Dermis microvascular lymphatic vessel endothelial cell (primary cell): Measurements from ENCODE around the gene FHL3. TPM values are rescaled to one million over a fixed set of nuclear protein-coding genes. Genes with fewer than 3 reads are reported as not detected.

Experiments used
- DNase-seq, 2 donors: peaks; one replicate each; pipeline versions ENCODE4 v3.0.0 to v3.0.0-alpha.2; 2010; ENCODE audit warnings: low read depth in 2 of 2
- total RNA-seq: library from RNA; depleted of rRNA; stranded (reverse); fragments of >200 nt; gene quantifications from 2 replicates; pipeline ENCODE4 v1.2.1, GENCODE V29; 2014

FHL3 gene, protein sequence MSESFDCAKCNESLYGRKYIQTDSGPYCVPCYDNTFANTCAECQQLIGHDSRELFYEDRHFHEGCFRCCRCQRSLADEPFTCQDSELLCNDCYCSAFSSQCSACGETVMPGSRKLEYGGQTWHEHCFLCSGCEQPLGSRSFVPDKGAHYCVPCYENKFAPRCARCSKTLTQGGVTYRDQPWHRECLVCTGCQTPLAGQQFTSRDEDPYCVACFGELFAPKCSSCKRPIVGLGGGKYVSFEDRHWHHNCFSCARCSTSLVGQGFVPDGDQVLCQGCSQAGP
- 10.9 and 18.1 TPM in 2 replicates for total RNA-seq

DNA sequence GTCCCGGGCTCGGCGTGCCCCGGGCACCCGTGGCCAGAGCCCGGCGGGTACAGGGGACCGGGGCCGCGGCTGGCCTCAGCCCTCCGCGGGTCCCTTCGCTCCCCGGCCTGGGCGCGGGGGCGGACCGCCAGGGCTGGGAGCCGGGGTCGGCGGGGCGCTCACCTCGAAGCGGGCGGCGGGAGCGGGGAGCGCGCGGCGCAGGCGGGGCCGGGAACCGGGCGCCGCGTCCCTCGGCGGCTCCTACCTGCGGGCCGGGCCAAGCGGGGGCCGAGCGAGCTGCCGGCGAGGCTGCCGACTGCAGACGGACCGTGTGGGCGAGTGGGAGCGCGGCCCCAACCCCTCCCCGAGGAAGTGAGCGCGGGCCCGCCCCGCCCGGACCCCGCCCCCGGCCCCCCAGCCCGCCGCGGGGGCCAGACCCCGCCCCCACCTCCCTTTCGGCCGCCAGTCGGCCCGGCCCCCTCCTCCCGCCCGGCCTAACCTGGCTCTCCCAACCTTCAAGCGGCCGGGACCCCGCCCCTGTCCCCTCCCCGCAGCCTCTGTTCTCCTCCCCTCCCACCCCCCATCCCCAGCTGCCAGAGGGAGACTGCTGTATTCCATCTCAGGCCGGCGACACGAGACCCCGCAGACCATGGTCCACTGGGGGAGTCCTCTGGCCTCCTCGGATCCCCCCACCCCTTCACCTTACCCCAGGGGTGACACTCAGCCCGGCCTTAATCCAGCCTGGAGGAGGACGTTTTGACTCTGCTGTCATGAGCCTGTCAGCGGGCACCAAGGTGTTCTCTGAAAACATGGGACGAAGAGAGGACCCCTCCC lies at the start of gene FHL3:
TSS of gene FHL3 (minus strand) at position 320 of the 813 bp plus-strand sequence. CDS start 6,102 bp downstream, outside the sequence.
- DNase-seq: peak in 1 of 2 donors; percentile 66

- DNase-seq: no peak
Measured at GRCh38 chr1:38053416-38054091, 48.2 kb upstream of the FHL3 start.

GRCh38 chr1:38052750-38053415 lies 47.6 kb upstream of the FHL3 start:
- no peak for DNase-seq

DNA sequence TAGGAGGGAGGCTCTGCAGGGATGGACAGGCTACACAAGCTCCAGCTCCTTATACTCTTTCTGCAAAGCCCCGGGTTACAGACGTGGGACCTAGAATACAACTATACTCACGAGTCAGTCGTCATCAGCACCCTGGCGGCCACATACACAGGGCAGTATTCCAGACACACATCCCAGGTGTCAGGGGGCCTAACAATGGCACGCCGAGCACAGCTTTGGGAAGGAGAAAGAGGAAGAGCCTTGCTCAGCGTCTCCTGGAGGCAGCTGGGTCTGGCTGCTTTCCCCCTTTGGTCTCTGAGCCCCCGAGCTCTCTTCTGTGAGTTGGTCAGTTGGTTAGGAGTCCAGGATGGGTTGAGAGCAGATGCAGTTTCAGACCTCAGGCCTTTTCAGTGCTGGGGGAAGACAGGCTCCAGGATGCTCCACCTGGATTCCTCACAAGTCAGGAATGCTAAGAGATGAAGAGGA lies 45.8 kb upstream of the FHL3 start:
- DNase-seq: no peak

DNA sequence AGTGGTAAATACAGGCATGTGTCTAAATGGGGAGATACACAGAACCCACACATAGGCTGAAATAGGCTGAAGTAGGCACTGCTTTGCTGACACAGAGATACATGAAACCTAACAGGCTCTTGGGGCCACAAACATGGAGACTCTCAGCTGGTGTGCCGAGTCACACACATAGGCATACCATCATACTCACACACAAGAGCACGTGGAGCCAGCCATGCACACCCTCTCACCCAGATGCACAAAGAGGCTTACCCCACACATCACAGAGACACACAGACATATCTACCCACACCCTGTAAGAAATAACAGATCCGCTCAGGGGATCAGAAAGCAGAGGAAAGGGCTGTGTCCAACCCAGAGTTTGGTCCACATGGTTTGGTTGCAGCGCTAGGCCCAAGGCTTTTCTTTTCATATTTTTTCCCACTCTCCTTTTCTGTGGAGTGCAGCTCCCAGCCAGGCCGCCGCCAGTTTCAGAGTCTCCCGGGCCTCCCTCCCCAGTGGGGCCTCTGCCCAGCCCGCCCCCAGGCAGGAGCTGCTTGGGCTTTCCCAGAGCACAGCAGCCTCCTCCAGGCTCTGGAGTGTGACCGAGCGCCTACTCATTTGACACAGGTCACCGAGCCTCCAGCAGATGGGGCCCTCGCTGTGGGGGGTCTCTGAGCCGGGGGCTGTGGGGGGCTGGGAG lies 45.2 kb upstream of the FHL3 start:
- no peak for DNase-seq

- peak in 1 of 2 donors; percentile 47 for DNase-seq
Measured at GRCh38 chr1:38047603-38048141, 42.4 kb upstream of the FHL3 start.

DNA sequence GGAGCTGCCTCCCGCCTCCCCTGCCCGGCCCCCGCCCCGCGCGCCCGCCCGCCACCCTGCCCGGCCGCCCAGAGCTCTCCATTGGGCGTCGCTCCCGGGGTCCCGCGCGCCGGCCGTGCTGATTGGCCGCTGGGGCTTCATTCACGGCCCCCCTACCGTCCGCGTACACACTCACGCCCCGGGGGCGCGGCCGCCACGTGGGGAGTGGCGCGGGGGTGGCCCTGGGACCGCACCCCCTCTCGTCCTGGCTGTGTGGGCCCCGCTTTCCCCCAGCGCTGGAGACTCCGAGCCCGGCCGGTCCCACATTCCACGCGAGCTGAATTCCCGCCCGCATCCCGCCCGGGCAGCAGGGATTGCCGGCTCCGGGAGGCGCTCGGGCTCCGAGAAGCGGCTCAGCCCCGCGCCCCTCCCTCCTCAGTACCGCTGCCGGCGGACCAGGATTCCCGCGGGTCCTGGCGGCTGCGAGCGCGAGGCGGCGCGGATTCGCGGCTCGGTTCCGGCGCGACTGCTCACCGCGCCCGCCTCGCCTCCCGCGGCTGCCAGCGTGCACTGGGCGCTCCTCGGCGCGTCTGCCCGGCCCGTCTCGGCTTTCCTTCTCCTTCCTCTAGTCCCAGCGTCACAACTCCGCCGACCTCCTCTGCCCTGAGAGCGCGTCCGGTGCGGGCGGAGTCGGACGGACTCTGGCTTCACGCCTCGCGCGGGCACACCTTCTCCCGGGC lies 41.7 kb upstream of the FHL3 start:
- peak; percentile 12 to 86 for DNase-seq

DNA sequence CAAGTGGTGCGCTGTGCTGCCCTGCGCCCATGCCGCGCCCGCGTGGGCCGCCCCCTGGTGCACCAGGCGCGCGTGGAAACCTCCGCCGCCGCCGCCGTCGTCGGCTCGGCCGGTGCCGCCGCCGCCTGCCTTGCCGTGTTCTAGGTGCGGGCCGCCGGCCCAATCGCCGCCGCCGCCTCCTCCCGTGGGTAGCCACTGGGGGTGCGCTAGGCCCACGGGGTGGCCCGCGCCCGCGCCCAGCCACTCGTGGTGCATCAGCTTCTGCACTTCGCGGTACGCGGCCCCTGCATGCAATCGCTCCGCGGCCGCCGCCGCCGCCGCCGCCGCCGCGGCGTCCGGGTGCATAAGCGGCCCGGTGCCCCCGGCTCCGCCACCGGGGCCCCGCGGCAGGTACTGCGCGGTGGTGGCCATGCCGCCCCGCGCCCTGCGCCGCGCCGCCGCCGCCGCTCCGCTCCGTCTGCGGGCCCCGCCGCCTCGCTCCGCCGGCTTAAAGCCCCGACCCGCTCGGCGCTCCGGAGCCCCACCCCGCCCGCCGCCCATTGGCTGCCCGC lies 41.1 kb upstream of the FHL3 start, which contains the start of gene POU3F1:
TSS of gene POU3F1 (minus strand) at position 461 of the 551 bp plus-strand sequence. CDS start at position 411, 50 bp downstream.
- DNase-seq: no peak

DNA sequence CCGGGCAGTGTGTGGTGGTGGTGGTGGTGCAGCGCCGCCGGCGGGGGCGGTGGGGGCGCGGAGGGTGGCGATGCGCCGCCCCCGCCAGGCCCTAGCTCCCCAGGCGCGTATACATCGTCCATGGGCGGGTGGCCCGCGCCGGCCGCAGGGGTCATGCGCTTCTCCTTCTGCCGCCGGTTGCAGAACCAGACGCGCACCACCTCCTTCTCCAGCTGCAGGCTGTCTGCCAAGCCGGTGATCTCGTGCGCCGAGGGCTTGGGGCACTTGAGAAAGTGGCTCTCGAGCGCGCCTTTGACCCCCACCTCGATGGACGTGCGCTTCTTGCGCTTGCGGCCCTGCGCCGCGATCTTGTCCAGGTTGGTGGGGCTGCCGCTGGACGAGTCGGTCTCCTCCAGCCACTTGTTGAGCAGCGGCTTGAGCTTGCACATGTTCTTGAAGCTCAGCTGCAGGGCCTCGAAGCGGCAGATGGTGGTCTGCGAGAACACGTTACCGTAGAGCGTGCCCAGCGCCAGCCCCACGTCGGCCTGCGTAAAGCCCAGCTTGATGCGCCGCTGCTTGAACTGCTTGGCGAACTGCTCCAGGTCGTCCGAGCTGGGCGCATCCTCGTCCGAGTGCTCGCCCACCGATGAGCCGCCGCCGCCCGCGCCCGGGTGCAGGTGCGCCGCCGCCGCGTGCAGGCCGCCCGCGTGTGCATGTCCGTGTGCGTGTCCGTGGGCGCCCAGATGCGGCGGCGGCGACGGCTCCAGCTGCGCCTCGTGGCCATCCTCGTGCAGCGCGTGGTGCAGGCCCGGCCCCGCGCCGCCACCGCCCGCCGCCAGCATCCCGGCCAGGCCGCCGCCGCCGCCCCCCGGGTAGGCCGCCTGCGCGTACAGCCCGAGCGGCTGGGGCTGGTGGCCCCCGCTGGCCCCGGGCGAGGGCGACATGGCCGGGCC lies 40.4 kb upstream of the FHL3 start:
- DNase-seq: no peak

- no peak for DNase-seq
Measured at GRCh38 chr1:38044221-38045215, 39.2 kb upstream of the FHL3 start.

DNA sequence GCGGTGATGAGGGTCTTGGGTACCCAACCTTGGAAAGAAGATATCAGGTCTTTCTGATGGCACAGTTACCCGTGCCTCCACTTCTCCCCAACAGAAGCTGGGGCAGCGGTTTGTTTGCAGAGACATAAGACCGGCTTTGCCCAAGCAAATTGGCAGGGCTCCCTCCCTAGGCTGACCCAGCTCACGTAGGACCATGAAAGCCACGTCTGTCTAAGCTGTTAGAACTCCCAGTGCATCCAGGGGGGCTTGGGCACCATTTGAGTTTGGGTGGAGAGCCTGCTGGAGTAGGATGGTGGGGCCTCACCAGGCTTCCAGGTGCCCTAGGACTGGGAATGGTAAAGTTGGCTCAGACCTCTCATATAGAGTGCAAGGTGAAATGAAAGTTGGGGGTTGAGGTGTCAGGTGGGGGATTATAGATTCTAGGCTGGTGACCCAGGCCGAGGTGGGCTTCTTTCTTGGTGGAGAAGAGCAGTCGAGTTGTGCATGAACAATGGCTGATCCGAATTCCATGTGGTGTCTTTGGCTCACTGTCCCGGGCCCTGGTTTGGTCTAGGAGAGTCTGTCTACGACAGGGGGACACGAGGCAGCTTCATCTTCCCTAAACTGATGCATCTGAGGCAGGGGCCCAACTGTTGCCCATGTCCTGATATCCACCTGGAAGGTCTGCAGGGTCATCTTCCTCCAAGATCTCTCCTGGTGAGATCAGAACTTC lies 37.9 kb upstream of the FHL3 start:
- no peak for DNase-seq

DNA sequence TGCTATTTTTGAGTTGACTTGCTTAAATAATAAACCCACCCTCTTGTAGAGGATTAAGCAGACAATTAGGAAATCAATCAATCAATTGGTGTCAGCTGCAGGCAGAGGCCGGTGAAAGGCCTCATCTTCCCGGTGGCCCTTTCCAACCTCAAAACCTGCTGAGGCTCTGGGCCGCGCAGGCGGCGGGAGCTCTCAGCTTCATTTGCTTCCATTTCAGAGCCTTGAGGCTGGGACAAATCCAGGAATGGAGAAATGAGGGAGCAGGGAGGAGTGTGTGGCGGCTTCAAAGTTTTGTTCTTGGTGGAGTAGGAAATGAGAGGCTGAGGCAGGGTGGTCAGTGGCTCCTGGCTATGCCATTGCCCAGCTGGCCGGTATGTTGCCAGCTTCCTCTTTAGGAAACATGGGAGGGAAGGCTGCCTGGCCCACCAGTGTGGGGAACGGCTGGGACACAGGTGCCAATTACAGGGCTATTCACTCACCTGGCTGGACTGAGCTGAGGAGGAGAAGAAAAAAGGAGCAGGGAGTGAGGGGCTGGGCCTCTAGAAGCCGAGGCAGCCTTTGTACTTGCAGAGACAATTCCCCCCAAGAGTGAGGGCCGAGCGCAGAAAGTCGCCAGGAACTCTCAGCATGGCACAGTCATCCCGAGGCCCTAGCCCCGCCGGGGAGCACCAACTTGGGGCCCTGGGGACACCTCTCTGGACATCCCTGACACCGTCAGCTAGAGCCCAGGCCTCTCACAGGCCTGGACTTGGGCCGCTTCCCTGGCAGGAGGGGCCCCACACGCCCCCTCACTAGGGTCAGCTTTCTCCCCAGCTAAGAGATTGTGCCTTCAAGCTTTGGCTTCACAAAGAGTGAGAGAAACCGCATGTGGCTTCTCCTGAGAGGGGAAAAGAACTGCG lies 36.9 kb upstream of the FHL3 start:
- DNase-seq: no peak

DNA sequence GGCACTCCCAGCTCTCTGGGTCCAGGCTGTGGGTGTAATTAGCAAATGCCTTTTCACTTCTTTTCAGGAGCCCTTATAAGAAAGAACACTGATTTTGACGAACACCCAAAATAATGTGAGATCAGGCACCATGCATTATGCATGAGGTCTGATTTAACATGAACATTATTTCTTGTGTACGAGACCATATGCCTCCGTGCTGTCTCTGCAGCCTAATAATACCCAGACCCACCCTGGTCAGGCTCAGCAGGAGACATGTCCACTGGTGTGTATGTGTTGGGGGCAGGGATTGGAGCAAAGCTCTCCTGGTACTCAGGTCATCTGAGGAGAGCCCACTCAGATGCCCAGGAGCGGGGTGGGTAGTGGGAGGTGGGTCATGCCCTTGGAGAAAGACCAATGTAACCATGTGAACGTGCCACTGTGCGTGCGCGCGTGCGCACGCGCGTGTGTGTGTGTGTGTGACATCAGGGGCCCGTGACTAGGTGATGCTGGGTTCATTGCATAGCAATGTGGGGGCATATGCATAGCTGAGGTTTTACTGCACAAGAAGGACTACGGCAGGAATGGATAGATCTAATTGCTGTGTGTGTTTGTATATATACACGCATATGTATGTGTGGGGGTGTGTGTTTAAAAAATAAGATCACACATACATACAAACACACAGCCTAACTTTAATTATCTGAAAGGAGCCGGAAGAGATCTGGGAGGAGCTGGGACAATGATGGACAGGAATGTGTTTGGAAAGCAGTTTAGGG lies 34.2 kb upstream of the FHL3 start:
- DNase-seq: no peak

- no peak for DNase-seq
Measured at GRCh38 chr1:38038861-38039260, 33.5 kb upstream of the FHL3 start.
